ENCODE data around the gene GSC. TPM values are rescaled to one million over a fixed set of nuclear protein-coding genes. Genes with fewer than 3 reads are reported as not detected.

Gene GSC
- total RNA-seq, 1 donor from 2014 or later: 2.6 TPM

GRCh38 chr14:94722397-94722796 lies 47.5 kb downstream of the GSC start:
- Histone ChIP-seq H3K36me3 (ENCODE audit: control insufficient read depth in 3 of 3, insufficient read depth in 3 of 3, low read length in 3 of 3) (no peaks in the 10 kb centered on the region), H3K9ac (ENCODE audit: low read depth in 1 of 3, low read length in 3 of 3) (no peak overlapping the region), H3K4me3 (ENCODE audit: low read length in 3 of 3) (no peak overlapping the region), H3K9me3 (ENCODE audit: control insufficient read depth in 3 of 3, low read length in 3 of 3) (no peaks in the 10 kb centered on the region), H3K4me1 (ENCODE audit: control insufficient read depth in 3 of 3, insufficient read depth in 3 of 3, low read length in 3 of 3) (no peaks in the 10 kb centered on the region), H3K27me3 (ENCODE audit: control insufficient read depth in 3 of 3, insufficient read depth in 3 of 3, low read length in 3 of 3) (peaks cover 0 to 3% (median 0%) of the 10 kb centered on the region in 3 donors), H3K27ac (ENCODE audit: low read depth, low read length) (no peak overlapping the region)

Other genes starting within 250 kb of the GSC start
- not detected for gene SERPINA4, start 208.7 kb downstream of the GSC start, total RNA-seq
- gene SERPINA5, start 188.7 kb downstream of the GSC start, total RNA-seq: 0.52 TPM
- not detected for gene SERPINA3, start 157.7 kb downstream of the GSC start, total RNA-seq

Measured in skeletal muscle tissue (tissue), 4 donors.